ENCODE data around the gene PTPRR. TPM values are rescaled to one million over a fixed set of nuclear protein-coding genes. Genes with fewer than 3 reads are reported as not detected.

Gene PTPRR
- total and polyA plus RNA-seq, 4 donors: 6.2 to 32.7 (median 17.5) TPM

DNA sequence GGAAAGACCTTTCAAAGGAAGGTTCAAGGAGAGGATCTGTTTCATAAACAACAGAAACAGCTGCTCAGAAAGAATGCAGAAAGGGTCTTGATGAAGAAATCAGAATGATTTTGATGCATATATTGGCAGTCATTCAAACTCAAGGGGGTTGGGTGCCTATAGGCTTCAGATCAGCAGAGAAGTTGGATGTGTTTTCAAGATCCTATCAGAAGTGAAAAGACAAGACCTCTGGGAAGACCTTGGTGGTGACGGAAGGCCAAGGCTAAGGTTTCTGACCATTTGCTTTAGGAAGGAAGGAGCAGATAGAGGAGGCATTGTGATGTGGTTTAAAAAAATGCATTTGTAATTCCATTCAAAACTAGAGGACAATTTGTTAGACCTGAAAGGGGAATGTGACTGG, 268.1 kb downstream of the PTPRR start:
- Histone ChIP-seq H3K36me3 (ENCODE audit: control insufficient read depth, insufficient read depth, low read length) (no peaks in the 10 kb centered on the region), H3K4me1 (ENCODE audit: control insufficient read depth, insufficient read depth, low read length) (no peaks in the 10 kb centered on the region), H3K27ac (ENCODE audit: low read depth, low read length) (no peak overlapping the region), H3K9me3 (ENCODE audit: control insufficient read depth, insufficient read depth, low read length) (no peaks in the 10 kb centered on the region), H3K4me3 (ENCODE audit: low read depth, low read length) (no peak overlapping the region), H3K27me3 (ENCODE audit: control insufficient read depth, insufficient read depth, low read length) (no peaks in the 10 kb centered on the region)
- 89% methylated on average over 1 of the region's 1 CpG for WGBS (ENCODE audit: insufficient coverage)
- no peak for DNase-seq (ENCODE audit: low read depth in 4 of 6, low spot score in 6 of 6)

DNA sequence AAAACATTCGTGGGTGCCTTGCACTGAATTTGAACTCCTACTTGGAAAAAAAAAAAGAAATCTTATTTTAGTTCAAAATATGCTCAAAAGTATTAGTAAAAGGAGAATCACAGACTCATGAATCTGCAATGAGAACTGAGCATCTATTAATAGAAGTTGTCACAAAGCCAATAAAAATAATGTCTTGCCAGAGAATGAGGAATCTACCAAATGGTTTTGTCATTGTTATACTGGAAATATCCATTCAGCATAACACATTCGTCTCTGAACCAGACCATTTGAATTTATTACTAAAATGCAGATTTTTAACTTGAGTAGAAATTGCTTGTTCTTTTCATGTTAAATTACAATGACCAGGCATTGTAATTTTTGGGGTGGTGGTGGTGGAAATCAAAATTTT, 271.7 kb downstream of the PTPRR start:
- no CpG with 5 or more reads among the region's 2 CpGs for WGBS (ENCODE audit: insufficient coverage)
- Histone ChIP-seq H3K27ac (ENCODE audit: low read depth, low read length) (no peak overlapping the region), H3K36me3 (ENCODE audit: control insufficient read depth, insufficient read depth, low read length) (no peaks in the 10 kb centered on the region), H3K4me1 (ENCODE audit: control insufficient read depth, insufficient read depth, low read length) (no peaks in the 10 kb centered on the region), H3K9me3 (ENCODE audit: control insufficient read depth, insufficient read depth, low read length) (no peaks in the 10 kb centered on the region), H3K4me3 (ENCODE audit: low read depth, low read length) (no peak overlapping the region), H3K27me3 (ENCODE audit: control insufficient read depth, insufficient read depth, low read length) (no peaks in the 10 kb centered on the region)
- no peak for DNase-seq (ENCODE audit: low read depth in 4 of 6, low spot score in 6 of 6)

DNA sequence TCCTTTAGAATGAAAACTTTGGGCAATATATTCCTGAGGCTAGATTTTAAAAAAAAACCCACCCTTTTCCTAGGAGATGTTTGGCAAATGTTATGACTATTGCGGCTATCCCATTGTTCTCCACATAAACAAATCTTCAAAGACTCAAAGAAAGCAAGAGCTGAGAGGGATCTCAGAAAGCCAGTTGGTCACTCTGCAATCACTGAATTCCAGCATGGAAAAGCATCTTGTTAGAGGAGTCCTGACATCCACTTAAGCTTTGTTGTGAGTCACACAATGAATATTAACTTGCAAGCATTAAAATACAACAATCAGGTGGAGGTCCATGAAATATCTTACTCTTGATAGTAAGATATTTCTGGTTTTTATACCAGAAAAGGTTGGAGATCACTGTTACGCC, 272.3 kb downstream of the PTPRR start:
- Histone ChIP-seq H3K4me1 (ENCODE audit: control insufficient read depth, insufficient read depth, low read length) (no peaks in the 10 kb centered on the region), H3K36me3 (ENCODE audit: control insufficient read depth, insufficient read depth, low read length) (no peaks in the 10 kb centered on the region), H3K27ac (ENCODE audit: low read depth, low read length) (no peak overlapping the region), H3K9me3 (ENCODE audit: control insufficient read depth, insufficient read depth, low read length) (no peaks in the 10 kb centered on the region), H3K4me3 (ENCODE audit: low read depth, low read length) (no peak overlapping the region), H3K27me3 (ENCODE audit: control insufficient read depth, insufficient read depth, low read length) (no peaks in the 10 kb centered on the region)
- no peak for DNase-seq (ENCODE audit: low read depth in 4 of 6, low spot score in 6 of 6)
- no CpG with 5 or more reads among the region's 2 CpGs for WGBS (ENCODE audit: insufficient coverage)

DNA sequence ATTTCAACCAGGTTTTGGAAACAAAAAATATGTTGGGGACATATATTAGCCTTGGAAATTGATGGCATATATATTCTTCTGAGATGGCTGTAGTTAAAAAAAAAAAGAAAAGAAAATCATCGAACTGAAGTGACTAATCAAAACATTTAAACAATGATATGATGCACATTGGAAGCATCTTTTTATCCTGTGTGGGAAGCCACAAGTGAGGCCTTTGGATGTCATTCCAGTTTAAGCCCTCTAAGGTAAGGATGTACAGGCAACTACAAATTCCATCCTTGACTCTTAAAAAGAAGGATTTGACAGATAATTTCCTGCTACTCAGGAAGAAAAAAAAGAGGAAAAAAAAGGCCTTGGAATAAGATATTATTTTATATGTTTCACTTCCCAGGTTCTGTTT, 273.7 kb downstream of the PTPRR start:
- DNase-seq (ENCODE audit: low read depth in 4 of 6, low spot score in 6 of 6): no peak
- H3K4me1 ChIP-seq (ENCODE audit: control insufficient read depth, insufficient read depth, low read length): no peaks in the 10 kb centered on the region
- no CpG with 5 or more reads among the region's 1 CpG for WGBS (ENCODE audit: insufficient coverage)

DNA sequence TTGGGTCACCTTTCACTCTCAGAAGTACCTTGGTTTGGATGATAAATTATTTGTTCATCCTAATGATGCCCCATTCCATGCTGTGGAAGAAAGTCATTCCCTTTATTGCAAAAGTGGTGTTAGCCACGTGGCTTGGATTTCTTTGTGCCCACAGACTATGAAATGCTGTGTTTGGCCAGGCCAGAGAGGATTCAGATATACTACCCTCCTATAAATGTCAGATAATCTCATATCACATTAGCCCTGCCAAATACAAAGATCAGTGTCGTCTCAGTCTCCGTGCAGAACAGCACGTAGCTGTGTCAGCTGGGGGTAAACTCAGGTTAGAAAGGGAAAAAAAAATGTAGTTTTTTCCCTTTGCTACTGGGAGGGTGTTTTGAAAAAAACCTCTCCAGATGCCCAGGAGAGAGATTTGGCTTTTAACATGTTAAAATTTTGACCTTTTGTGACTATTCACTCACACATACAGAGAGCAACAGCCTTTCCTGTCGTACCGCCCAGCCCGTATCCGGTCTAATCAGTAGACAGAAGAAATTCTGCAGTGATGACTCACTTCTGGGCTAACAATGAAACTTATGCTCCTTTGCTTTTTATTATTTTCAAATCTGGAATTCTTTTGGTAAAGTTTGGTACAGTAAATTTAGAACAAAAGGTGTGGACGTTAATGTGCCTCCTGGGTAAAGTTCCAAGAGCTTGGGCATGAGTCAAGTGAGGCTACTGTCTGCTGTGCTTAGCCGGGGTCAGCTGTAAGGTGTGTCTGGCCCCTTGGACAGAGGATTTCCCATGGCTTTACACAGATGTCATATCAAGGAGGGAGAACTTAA, 274.8 kb downstream of the PTPRR start:
- Histone ChIP-seq H3K4me1 (ENCODE audit: control insufficient read depth, insufficient read depth, low read length) (no peaks in the 10 kb centered on the region), H3K27me3 (ENCODE audit: control insufficient read depth, insufficient read depth, low read length) (no peaks in the 10 kb centered on the region), H3K4me3 (ENCODE audit: low read depth, low read length) (no peak overlapping the region), H3K9me3 (ENCODE audit: control insufficient read depth, insufficient read depth, low read length) (no peaks in the 10 kb centered on the region), H3K36me3 (ENCODE audit: control insufficient read depth, insufficient read depth, low read length) (no peaks in the 10 kb centered on the region), H3K27ac (ENCODE audit: low read depth, low read length) (no peak overlapping the region)
- no peak for DNase-seq (ENCODE audit: low read depth in 4 of 6, low spot score in 6 of 6)
- WGBS (ENCODE audit: insufficient coverage): 55% methylated on average over 3 of the region's 10 CpGs

More for the DNA sequence above, 273.7 kb downstream of the PTPRR start:
- H3K4me3 ChIP-seq (ENCODE audit: low read depth, low read length): no peak overlapping the region
- H3K36me3 ChIP-seq (ENCODE audit: control insufficient read depth, insufficient read depth, low read length): no peaks in the 10 kb centered on the region
- H3K27me3 ChIP-seq (ENCODE audit: control insufficient read depth, insufficient read depth, low read length): no peaks in the 10 kb centered on the region
- H3K9me3 ChIP-seq (ENCODE audit: control insufficient read depth, insufficient read depth, low read length): no peaks in the 10 kb centered on the region
- no peak overlapping the region for H3K27ac ChIP-seq (ENCODE audit: low read depth, low read length)

DNA sequence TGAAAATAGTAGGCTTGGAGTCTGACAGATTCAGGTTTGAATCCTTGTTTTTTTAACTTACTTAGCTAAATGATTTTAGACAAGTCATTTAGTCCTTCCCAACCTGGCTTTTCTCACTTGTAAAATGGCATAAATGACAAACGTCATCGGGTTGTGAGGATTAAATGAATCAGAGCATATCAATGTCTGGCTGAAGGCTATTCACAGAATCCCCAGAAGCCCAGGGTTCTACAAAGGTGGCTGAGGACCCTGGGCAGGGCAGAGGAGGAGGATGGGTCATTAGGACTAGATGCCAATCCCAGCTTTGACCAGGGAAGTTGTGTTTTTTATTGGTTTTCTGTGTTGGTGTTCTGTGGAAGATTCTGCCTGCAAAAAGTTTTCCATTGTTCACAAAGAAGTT, 275.7 kb downstream of the PTPRR start:
- H3K27ac ChIP-seq (ENCODE audit: low read depth, low read length): no peak overlapping the region
- WGBS (ENCODE audit: insufficient coverage): 94% methylated on average over 2 of the region's 2 CpGs
- H3K9me3 ChIP-seq (ENCODE audit: control insufficient read depth, insufficient read depth, low read length): no peaks in the 10 kb centered on the region
- no peaks in the 10 kb centered on the region for H3K4me1 ChIP-seq (ENCODE audit: control insufficient read depth, insufficient read depth, low read length)
- DNase-seq (ENCODE audit: low read depth in 4 of 6, low spot score in 6 of 6): no peak
- no peaks in the 10 kb centered on the region for H3K27me3 ChIP-seq (ENCODE audit: control insufficient read depth, insufficient read depth, low read length)
- no peak overlapping the region for H3K4me3 ChIP-seq (ENCODE audit: low read depth, low read length)
- no peaks in the 10 kb centered on the region for H3K36me3 ChIP-seq (ENCODE audit: control insufficient read depth, insufficient read depth, low read length)

DNA sequence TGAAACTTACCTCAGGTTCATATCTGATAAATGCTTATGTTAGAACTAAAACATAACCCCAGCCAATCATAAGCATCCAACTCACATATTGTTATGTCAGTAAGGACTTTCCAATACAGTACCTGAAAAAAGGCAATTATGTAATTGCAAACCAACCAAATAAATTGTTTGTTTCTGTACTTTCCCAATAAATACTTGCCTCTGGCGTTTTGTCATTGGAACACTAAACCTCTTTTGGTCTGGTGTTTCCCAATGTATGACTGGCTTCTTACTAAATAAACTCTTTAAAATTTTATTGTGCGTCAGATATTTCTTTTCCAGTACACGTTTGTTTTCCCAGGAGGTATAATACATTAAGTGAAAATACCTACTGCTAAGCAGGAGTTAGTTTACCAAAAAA, 276.6 kb downstream of the PTPRR start:
- Histone ChIP-seq H3K4me3 (ENCODE audit: low read depth, low read length) (no peak overlapping the region), H3K4me1 (ENCODE audit: control insufficient read depth, insufficient read depth, low read length) (no peaks in the 10 kb centered on the region), H3K9me3 (ENCODE audit: control insufficient read depth, insufficient read depth, low read length) (no peaks in the 10 kb centered on the region), H3K36me3 (ENCODE audit: control insufficient read depth, insufficient read depth, low read length) (no peaks in the 10 kb centered on the region), H3K27me3 (ENCODE audit: control insufficient read depth, insufficient read depth, low read length) (no peaks in the 10 kb centered on the region), H3K27ac (ENCODE audit: low read depth, low read length) (no peak overlapping the region)
- DNase-seq (ENCODE audit: low read depth in 4 of 6, low spot score in 6 of 6): no peak
- WGBS (ENCODE audit: insufficient coverage): no CpG with 5 or more reads among the region's 3 CpGs

DNA sequence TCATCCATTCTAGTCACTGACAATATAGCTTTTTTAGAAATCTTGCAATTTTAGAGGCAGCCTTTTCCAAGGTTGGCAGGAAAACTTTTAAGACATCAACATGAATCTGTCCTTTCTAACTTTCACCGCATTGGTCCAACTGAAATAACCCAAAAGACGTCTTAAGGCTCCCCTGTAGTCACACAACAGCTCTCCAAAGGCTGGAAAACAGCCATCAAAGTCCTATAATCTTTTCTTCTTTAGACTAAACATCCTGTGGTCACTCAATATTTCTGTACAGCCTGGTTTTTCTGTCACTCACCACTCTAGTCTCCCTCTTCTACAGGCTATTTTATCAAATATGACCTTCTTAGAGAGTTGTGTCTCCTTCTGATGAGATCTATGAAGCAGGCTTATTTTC, 278.8 kb downstream of the PTPRR start:
- Histone ChIP-seq H3K36me3 (ENCODE audit: control insufficient read depth, insufficient read depth, low read length) (no peaks in the 10 kb centered on the region), H3K4me3 (ENCODE audit: low read depth, low read length) (no peak overlapping the region), H3K27me3 (ENCODE audit: control insufficient read depth, insufficient read depth, low read length) (no peaks in the 10 kb centered on the region), H3K9me3 (ENCODE audit: control insufficient read depth, insufficient read depth, low read length) (no peaks in the 10 kb centered on the region), H3K27ac (ENCODE audit: low read depth, low read length) (no peak overlapping the region), H3K4me1 (ENCODE audit: control insufficient read depth, insufficient read depth, low read length) (no peaks in the 10 kb centered on the region)
- DNase-seq (ENCODE audit: low read depth in 4 of 6, low spot score in 6 of 6): no peak
- 87% methylated on average over 2 of the region's 2 CpGs for WGBS (ENCODE audit: insufficient coverage)

DNA sequence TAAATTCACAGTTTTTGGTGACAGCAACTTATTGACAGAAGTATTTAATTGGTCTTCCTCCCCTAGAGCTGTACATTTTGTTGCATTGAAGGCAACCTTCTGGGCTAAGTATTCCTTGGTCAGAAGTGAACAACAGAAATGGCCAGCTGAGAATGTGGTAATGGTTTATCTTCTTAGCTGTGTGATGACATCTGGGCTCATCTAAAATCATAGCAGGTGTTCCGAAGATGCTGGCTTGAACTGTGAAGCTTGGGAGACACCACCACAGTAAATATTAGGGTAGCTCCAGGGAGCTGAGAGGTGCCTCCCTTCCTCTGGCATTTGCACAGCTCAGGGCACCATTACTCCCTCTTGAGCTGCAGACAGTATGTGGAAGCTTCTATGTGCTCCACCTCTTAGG, 279.6 kb downstream of the PTPRR start:
- Histone ChIP-seq H3K27ac (ENCODE audit: low read depth, low read length) (no peak overlapping the region), H3K4me1 (ENCODE audit: control insufficient read depth, insufficient read depth, low read length) (no peaks in the 10 kb centered on the region), H3K4me3 (ENCODE audit: low read depth, low read length) (no peak overlapping the region), H3K27me3 (ENCODE audit: control insufficient read depth, insufficient read depth, low read length) (no peaks in the 10 kb centered on the region), H3K36me3 (ENCODE audit: control insufficient read depth, insufficient read depth, low read length) (no peaks in the 10 kb centered on the region), H3K9me3 (ENCODE audit: control insufficient read depth, insufficient read depth, low read length) (no peaks in the 10 kb centered on the region)
- no peak for DNase-seq (ENCODE audit: low read depth in 4 of 6, low spot score in 6 of 6)
- 100% methylated on average over 1 of the region's 1 CpG for whole genome bisulfite sequencing (ENCODE audit: insufficient coverage)

DNA sequence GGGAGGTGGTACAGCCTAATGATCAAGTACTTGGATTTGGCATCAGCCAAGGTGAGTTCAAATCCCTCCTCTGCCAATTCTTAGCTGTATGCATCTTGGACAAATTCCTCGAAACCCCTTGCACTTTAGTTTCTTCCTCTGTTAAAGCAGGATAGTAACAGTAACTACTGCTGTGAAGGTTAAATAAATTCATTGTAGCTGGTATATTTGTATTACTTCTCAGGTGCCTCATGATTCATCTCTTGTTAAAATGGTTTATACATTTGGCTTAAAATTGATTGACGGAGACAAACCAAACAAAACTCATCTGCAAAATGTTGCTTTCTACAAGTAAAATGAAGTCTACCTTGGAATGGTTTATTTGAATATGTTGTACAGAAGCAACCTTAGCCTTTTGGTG, 281.0 kb downstream of the PTPRR start:
- Histone ChIP-seq H3K4me3 (ENCODE audit: low read depth, low read length) (no peak overlapping the region), H3K27ac (ENCODE audit: low read depth, low read length) (no peak overlapping the region), H3K27me3 (ENCODE audit: control insufficient read depth, insufficient read depth, low read length) (no peaks in the 10 kb centered on the region), H3K4me1 (ENCODE audit: control insufficient read depth, insufficient read depth, low read length) (no peaks in the 10 kb centered on the region), H3K9me3 (ENCODE audit: control insufficient read depth, insufficient read depth, low read length) (no peaks in the 10 kb centered on the region), H3K36me3 (ENCODE audit: control insufficient read depth, insufficient read depth, low read length) (no peaks in the 10 kb centered on the region)
- no CpG with 5 or more reads among the region's 2 CpGs for WGBS (ENCODE audit: insufficient coverage)
- no peak for DNase-seq (ENCODE audit: low read depth in 4 of 6, low spot score in 6 of 6)
